ENCODE data around the gene SLC11A1. TPM values are rescaled to one million over a fixed set of nuclear protein-coding genes. Genes with fewer than 3 reads are reported as not detected.

The SLC11A1 gene
- total and polyA plus RNA-seq, 4 donors = 1.9 to 56.1 (median 22.1) TPM

DNA sequence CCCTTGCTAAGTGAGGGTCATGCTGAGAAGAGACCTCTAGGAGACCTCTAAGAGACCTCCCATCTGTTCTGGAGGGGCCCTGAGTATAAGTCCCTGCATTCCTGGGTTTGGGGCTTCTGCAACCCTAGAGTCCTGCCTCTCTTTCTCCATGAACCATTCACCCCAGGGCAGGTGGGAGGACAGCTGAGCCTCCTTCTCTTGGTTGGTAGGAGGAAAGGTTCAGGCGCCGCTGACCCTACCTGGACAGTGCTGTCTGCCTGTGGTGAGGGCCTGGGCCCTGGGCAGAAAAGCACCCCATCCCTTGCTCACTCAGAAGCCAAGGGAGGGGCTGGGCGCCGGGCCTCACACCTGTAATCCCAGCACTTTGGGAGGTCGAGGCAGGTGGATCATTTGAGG is 36.2 kb downstream of the SLC11A1 start:
- Histone ChIP-seq H3K27me3 (ENCODE audit: control insufficient read depth in 1 of 2, insufficient read depth in 2 of 2, low read length in 1 of 2) (no peaks in the 10 kb centered on the region), H3K4me1 (ENCODE audit: control insufficient read depth in 1 of 2, insufficient read depth in 2 of 2, low read length in 2 of 2) (no peaks in the 10 kb centered on the region), H3K4me3 (ENCODE audit: low read length in 2 of 2) (no peak overlapping the region), H3K27ac (ENCODE audit: low read depth in 1 of 2, low read length in 2 of 2) (no peak overlapping the region), H3K36me3 (ENCODE audit: control insufficient read depth in 1 of 2, insufficient read depth in 2 of 2, low read length in 1 of 2) (no peaks in the 10 kb centered on the region), H3K9me3 (ENCODE audit: control insufficient read depth, low read length) (no peaks in the 10 kb centered on the region)
- intact Hi-C loops (cut with DNase I) = no loop called here
- peak; percentile 48 for ATAC-seq (ENCODE audit: low FRiP score)
- DNase-seq = no peak
- 92 to 95% methylated on average over 5 of the region's 5 CpGs for WGBS, 2 donors

- DNase-seq (no peak), ATAC-seq (ENCODE audit: low FRiP score) (no peak)
- intact Hi-C loops (cut with DNase I) = no loop called here
- 86 to 88% methylated on average over 9 of the region's 9 CpGs for WGBS, 2 donors
- no peak within 1 kb of the TSS for H3K4me3 ChIP-seq (ENCODE audit: low read length in 2 of 2)
- no peaks in the 10 kb centered on the region for H3K4me1 ChIP-seq (ENCODE audit: control insufficient read depth in 1 of 2, insufficient read depth in 2 of 2, low read length in 2 of 2)
- no peaks in the 10 kb centered on the region for H3K27me3 ChIP-seq (ENCODE audit: control insufficient read depth in 1 of 2, insufficient read depth in 2 of 2, low read length in 1 of 2)
- no peak within 1 kb of the TSS for H3K27ac ChIP-seq (ENCODE audit: low read depth in 1 of 2, low read length in 2 of 2)
- no peaks in the 10 kb centered on the region for H3K36me3 ChIP-seq (ENCODE audit: control insufficient read depth in 1 of 2, insufficient read depth in 2 of 2, low read length in 1 of 2)
- no peaks in the 10 kb centered on the region for H3K9me3 ChIP-seq (ENCODE audit: control insufficient read depth, low read length)
These were observed 36.8 kb downstream of the SLC11A1 start, which contains the start of gene VIL1 for GRCh38 chr2:218418717-218419458. Gene VIL1 (plus strand): TSS chr2:218419123. CDS start chr2:218423779, 4,656 bp downstream.

GRCh38 chr2:218419630-218420216 is 37.6 kb downstream of the SLC11A1 start:
- Histone ChIP-seq H3K4me1 (ENCODE audit: control insufficient read depth in 1 of 2, insufficient read depth in 2 of 2, low read length in 2 of 2) (no peaks in the 10 kb centered on the region), H3K27me3 (ENCODE audit: control insufficient read depth in 1 of 2, insufficient read depth in 2 of 2, low read length in 1 of 2) (no peaks in the 10 kb centered on the region), H3K4me3 (ENCODE audit: low read length in 2 of 2) (no peak overlapping the region), H3K36me3 (ENCODE audit: control insufficient read depth in 1 of 2, insufficient read depth in 2 of 2, low read length in 1 of 2) (no peaks in the 10 kb centered on the region), H3K27ac (ENCODE audit: low read depth in 1 of 2, low read length in 2 of 2) (no peak overlapping the region), H3K9me3 (ENCODE audit: control insufficient read depth, low read length) (no peaks in the 10 kb centered on the region)
- intact Hi-C loops (cut with DNase I) = no loop called here
- DNase-seq = no peak
- no peak for ATAC-seq (ENCODE audit: low FRiP score)
- WGBS, 2 donors = 87 to 89% methylated on average over 7 of the region's 7 CpGs

- ATAC-seq (ENCODE audit: low FRiP score) = no peak
- no peak for DNase-seq
- no peaks in the 10 kb centered on the region for H3K4me1 ChIP-seq (ENCODE audit: control insufficient read depth in 1 of 2, insufficient read depth in 2 of 2, low read length in 2 of 2)
- no peak overlapping the region for H3K27ac ChIP-seq (ENCODE audit: low read depth in 1 of 2, low read length in 2 of 2)
- 85 to 88% methylated on average over 2 of the region's 2 CpGs for WGBS, 2 donors
- no peaks in the 10 kb centered on the region for H3K36me3 ChIP-seq (ENCODE audit: control insufficient read depth in 1 of 2, insufficient read depth in 2 of 2, low read length in 1 of 2)
- no peaks in the 10 kb centered on the region for H3K27me3 ChIP-seq (ENCODE audit: control insufficient read depth in 1 of 2, insufficient read depth in 2 of 2, low read length in 1 of 2)
- intact Hi-C loops (cut with DNase I) = no loop called here
- H3K9me3 ChIP-seq (ENCODE audit: control insufficient read depth, low read length) = no peaks in the 10 kb centered on the region
- no peak overlapping the region for H3K4me3 ChIP-seq (ENCODE audit: low read length in 2 of 2)
These were observed 39.0 kb downstream of the SLC11A1 start for GRCh38 chr2:218421027-218421426.

- Histone ChIP-seq H3K27me3 (ENCODE audit: control insufficient read depth in 1 of 2, insufficient read depth in 2 of 2, low read length in 1 of 2) (no peaks in the 10 kb centered on the region), H3K9me3 (ENCODE audit: control insufficient read depth, low read length) (no peaks in the 10 kb centered on the region), H3K4me3 (ENCODE audit: low read length in 2 of 2) (no peak overlapping the region), H3K4me1 (ENCODE audit: control insufficient read depth in 1 of 2, insufficient read depth in 2 of 2, low read length in 2 of 2) (no peaks in the 10 kb centered on the region), H3K27ac (ENCODE audit: low read depth in 1 of 2, low read length in 2 of 2) (no peak overlapping the region), H3K36me3 (ENCODE audit: control insufficient read depth in 1 of 2, insufficient read depth in 2 of 2, low read length in 1 of 2) (no peaks in the 10 kb centered on the region)
- WGBS, 2 donors = 88 to 91% methylated on average over 9 of the region's 9 CpGs
- DNase-seq = no peak
- no peak for ATAC-seq (ENCODE audit: low FRiP score)
- intact Hi-C loops (cut with DNase I) = no loop called here
These were observed 40.5 kb downstream of the SLC11A1 start for GRCh38 chr2:218422403-218423086.

DNA sequence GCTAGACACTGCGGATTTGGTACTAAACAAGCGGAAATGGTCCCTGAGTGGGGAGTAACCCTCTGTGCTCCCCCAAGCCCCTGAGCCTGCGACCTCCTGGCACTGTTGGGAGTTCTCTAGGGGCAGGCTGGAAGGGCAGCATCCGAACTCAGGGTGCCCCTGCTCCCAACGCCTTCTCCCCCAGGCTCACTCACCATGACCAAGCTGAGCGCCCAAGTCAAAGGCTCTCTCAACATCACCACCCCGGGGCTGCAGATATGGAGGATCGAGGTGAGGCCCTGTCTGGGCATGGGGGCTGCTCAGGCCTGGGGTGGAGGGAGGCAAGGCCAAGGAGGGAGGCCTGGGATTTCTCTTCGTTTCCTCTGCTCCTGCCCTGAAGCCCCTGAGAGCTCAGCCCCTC is 41.5 kb downstream of the SLC11A1 start:
- Histone ChIP-seq H3K27ac (ENCODE audit: low read depth in 1 of 2, low read length in 2 of 2) (no peak overlapping the region), H3K36me3 (ENCODE audit: control insufficient read depth in 1 of 2, insufficient read depth in 2 of 2, low read length in 1 of 2) (no peaks in the 10 kb centered on the region)
- WGBS, 2 donors = 86 to 87% methylated on average over 9 of the region's 9 CpGs

GRCh38 chr2:218425531-218425930 is 43.5 kb downstream of the SLC11A1 start:
- intact Hi-C loops (cut with DNase I) = no loop called here
- no peaks in the 10 kb centered on the region for H3K36me3 ChIP-seq (ENCODE audit: control insufficient read depth in 1 of 2, insufficient read depth in 2 of 2, low read length in 1 of 2)
- H3K27me3 ChIP-seq (ENCODE audit: control insufficient read depth in 1 of 2, insufficient read depth in 2 of 2, low read length in 1 of 2) = no peaks in the 10 kb centered on the region
- ATAC-seq (ENCODE audit: low FRiP score) (no peak), DNase-seq (no peak)
- H3K9me3 ChIP-seq (ENCODE audit: control insufficient read depth, low read length) = no peaks in the 10 kb centered on the region
- no peak overlapping the region for H3K4me3 ChIP-seq (ENCODE audit: low read length in 2 of 2)
- WGBS, 2 donors = 83 to 86% methylated on average over 10 of the region's 10 CpGs
- H3K4me1 ChIP-seq (ENCODE audit: control insufficient read depth in 1 of 2, insufficient read depth in 2 of 2, low read length in 2 of 2) = no peaks in the 10 kb centered on the region
- H3K27ac ChIP-seq (ENCODE audit: low read depth in 1 of 2, low read length in 2 of 2) = no peak overlapping the region

More for the DNA sequence above, 41.5 kb downstream of the SLC11A1 start:
- Histone ChIP-seq H3K27me3 (ENCODE audit: control insufficient read depth in 1 of 2, insufficient read depth in 2 of 2, low read length in 1 of 2) (no peaks in the 10 kb centered on the region), H3K4me1 (ENCODE audit: control insufficient read depth in 1 of 2, insufficient read depth in 2 of 2, low read length in 2 of 2) (no peaks in the 10 kb centered on the region), H3K4me3 (ENCODE audit: low read length in 2 of 2) (no peak overlapping the region), H3K9me3 (ENCODE audit: control insufficient read depth, low read length) (no peaks in the 10 kb centered on the region)
- ATAC-seq (ENCODE audit: low FRiP score) (no peak), DNase-seq (no peak)
- intact Hi-C loops (cut with DNase I) = no loop called here

- WGBS, 2 donors = 68 to 72% methylated on average over 11 of the region's 11 CpGs
- no peaks in the 10 kb centered on the region for H3K36me3 ChIP-seq (ENCODE audit: control insufficient read depth in 1 of 2, insufficient read depth in 2 of 2, low read length in 1 of 2)
- no peak overlapping the region for H3K4me3 ChIP-seq (ENCODE audit: low read length in 2 of 2)
- no peaks in the 10 kb centered on the region for H3K4me1 ChIP-seq (ENCODE audit: control insufficient read depth in 1 of 2, insufficient read depth in 2 of 2, low read length in 2 of 2)
- H3K27me3 ChIP-seq (ENCODE audit: control insufficient read depth in 1 of 2, insufficient read depth in 2 of 2, low read length in 1 of 2) = no peaks in the 10 kb centered on the region
- DNase-seq (peak; percentile 21 to 56), ATAC-seq (ENCODE audit: low FRiP score) (no peak)
- intact Hi-C loops (cut with DNase I) = no loop called here
- no peaks in the 10 kb centered on the region for H3K9me3 ChIP-seq (ENCODE audit: control insufficient read depth, low read length)
- H3K27ac ChIP-seq (ENCODE audit: low read depth in 1 of 2, low read length in 2 of 2) = no peak overlapping the region
These were observed 45.7 kb downstream of the SLC11A1 start for GRCh38 chr2:218427741-218428140.

Data from aorta (tissue), 5 donors.